Lung (tissue), 12 donors: ENCODE data around the gene TUBG1. TPM values are rescaled to one million over a fixed set of nuclear protein-coding genes. Genes with fewer than 3 reads are reported as not detected.
A peak's percentile ranks its signal among the peaks of the same experiment; 100 is the strongest.

ENCODE experiments used
- ATAC-seq: fragments of 200-7000 bp; cut with Tn5 transposase; one replicate; pipeline ENCODE4 v1.9.1; 2020; ENCODE audit warnings: moderate number of reproducible peaks; ENCODE audit not compliant: insufficient read depth, low FRiP score
- DNase-seq, 3 donors: peaks; one replicate each; pipeline ENCODE4 v3.0.0-alpha.2; 2013 to 2017
- H3K27ac ChIP-seq, 2 donors: one replicate each; pipeline ENCODE4 v1.5.1; 2013; ENCODE audit warnings: mild to moderate bottlenecking in 2 of 2, moderate library complexity in 2 of 2, control low read depth in 1 of 2, inconsistent platforms in 1 of 2, low read depth in 1 of 2, low read length in 1 of 2
- H3K27me3 ChIP-seq, 3 donors: one replicate each; pipeline ENCODE4 v1.5.1; 2013; ENCODE audit warnings: low read length in 2 of 3; ENCODE audit not compliant: control insufficient read depth in 3 of 3, insufficient read depth in 3 of 3
- H3K36me3 ChIP-seq, 4 donors: one replicate each; pipeline ENCODE4 v1.5.1; 2013; ENCODE audit warnings: low read length in 4 of 4, mild to moderate bottlenecking in 1 of 4, moderate library complexity in 1 of 4; ENCODE audit not compliant: control insufficient read depth in 4 of 4, insufficient read depth in 4 of 4
- H3K4me1 ChIP-seq, 5 donors: one replicate each; pipeline ENCODE4 v1.5.1; 2013; ENCODE audit warnings: low read length in 5 of 5, mild to moderate bottlenecking in 2 of 5, moderate library complexity in 1 of 5; ENCODE audit not compliant: control insufficient read depth in 5 of 5, insufficient read depth in 5 of 5
- H3K4me3 ChIP-seq: one replicate; pipeline ENCODE4 v1.5.1; 2013; ENCODE audit warnings: mild to moderate bottlenecking, control low read depth, moderate library complexity
- H3K9ac ChIP-seq, 2 donors: one replicate each; pipeline ENCODE4 v1.5.1; 2013; ENCODE audit warnings: low read length in 2 of 2, control low read depth in 1 of 2; ENCODE audit not compliant: insufficient read depth in 1 of 2
- H3K9me3 ChIP-seq, 4 donors: one replicate each; pipeline ENCODE4 v1.5.1; 2013; ENCODE audit warnings: low read length in 3 of 4, mild to moderate bottlenecking in 1 of 4, moderate library complexity in 1 of 4; ENCODE audit not compliant: control insufficient read depth in 4 of 4, insufficient read depth in 3 of 4
- CTCF ChIP-seq: IDR thresholded peaks from 2 replicates; pipeline ENCODE4 v1.5.1; 2012; ENCODE audit warnings: mild to moderate bottlenecking; ENCODE audit errors: control extremely low read depth, extremely low read depth
- WGBS, 2 donors: extraction: QIAGEN DNeasy Blood & Tissue Kit; methylation state at CpG; one replicate each; pipeline ENCODE4 v1.1.7; 2013; 5-methylcytosine and 5-hydroxymethylcytosine counted together
- polyA plus RNA-seq, 2 donors: library from polyadenylated mRNA; stranded (reverse); fragments of 200-250 nt; gene quantifications; one replicate each; pipeline ENCODE4 v1.2.1, GENCODE V29; 2013
- total RNA-seq, 2 donors: library from RNA; depleted of rRNA in 1 of 2; stranded (reverse); fragments of >200 nt in 1 of 2; gene quantifications; one replicate each; pipeline ENCODE4 v1.2.1, GENCODE V29; 2014 to 2021
- donor health status: control.
- donor health status: control.
- donor health status: Bipolar disorder and iron deficiency.
- donor health status: healthy.
- donor health status: DM: yes; HTN: yes; CAD: no.

TUBG1 gene
- total and polyA plus RNA-seq, 4 donors = 12.1 to 39.0 (median 34.6) TPM

GRCh38 chr17:42562388-42563142 lies 46.9 kb upstream of the TUBG1 start:
- ATAC-seq (no peak), DNase-seq (peak in 1 of 3 donors; percentile 26)
- peak overlapping the region; percentile 78 to 95 for H3K9ac ChIP-seq
- no peaks in the 10 kb centered on the region for H3K27me3 ChIP-seq
- H3K27ac ChIP-seq = peak overlapping the region; percentile 79 to 94
- no peaks in the 10 kb centered on the region for H3K9me3 ChIP-seq
- peak overlapping the region; percentile 97 for H3K4me3 ChIP-seq
- 7 to 8% methylated on average over 48 of the region's 48 CpGs for WGBS, 2 donors
- H3K4me1 ChIP-seq = peaks cover 3 to 30% (median 18%) of the 10 kb centered on the region in 5 donors
- peaks cover 0 to 22% (median 18%) of the 10 kb centered on the region in 4 donors for H3K36me3 ChIP-seq
- no peak for TF ChIP-seq CTCF

GRCh38 chr17:42563143-42563509 lies 46.4 kb upstream of the TUBG1 start:
- Histone ChIP-seq H3K27ac (peak overlapping the region in 1 of 2 donors; percentile 94), H3K4me1 (peaks cover 3 to 34% (median 18%) of the 10 kb centered on the region in 5 donors), H3K9me3 (no peaks in the 10 kb centered on the region), H3K27me3 (no peaks in the 10 kb centered on the region), H3K4me3 (peak overlapping the region; percentile 97), H3K36me3 (peaks cover 0 to 22% (median 18%) of the 10 kb centered on the region in 4 donors), H3K9ac (peak overlapping the region; percentile 24 to 78)
- 76 to 80% methylated on average over 14 of the region's 14 CpGs for WGBS, 2 donors
- TF ChIP-seq CTCF = no peak
- DNase-seq = no peak
- ATAC-seq = no peak

- DNase-seq (no peak), ATAC-seq (no peak)
- peak overlapping the region in 1 of 2 donors; percentile 62 for H3K9ac ChIP-seq
- peaks cover 3 to 37% (median 18%) of the 10 kb centered on the region in 5 donors for H3K4me1 ChIP-seq
- H3K27me3 ChIP-seq = no peaks in the 10 kb centered on the region
- no peak overlapping the region for H3K4me3 ChIP-seq
- TF ChIP-seq CTCF = no peak
- H3K27ac ChIP-seq = peak overlapping the region in 1 of 2 donors; percentile 10
- no peaks in the 10 kb centered on the region for H3K9me3 ChIP-seq
- H3K36me3 ChIP-seq = peaks cover 0 to 24% (median 20%) of the 10 kb centered on the region in 4 donors
- 0 to 18% methylated on average over 1 of the region's 1 CpG for WGBS, 2 donors
Measured at GRCh38 chr17:42563543-42563942, 45.9 kb upstream of the TUBG1 start.
